Thoracic aorta (tissue), 2 donors: ENCODE results near the gene SH3TC1. TPM values are rescaled to one million over a fixed set of nuclear protein-coding genes. Genes with fewer than 3 reads are reported as not detected.

ENCODE experiments used
- ATAC-seq: fragments of 150-250 bp; one replicate; pipeline ENCODE4 v1.8.0; 2017; ENCODE audit warnings: low read depth; ENCODE audit not compliant: insufficient number of reproducible peaks, low FRiP score
- DNase-seq: peaks from one replicate; pipeline ENCODE4 v3.0.0-alpha.2; 2020; ENCODE audit warnings: low spot score
- H3K27ac ChIP-seq, 2 donors: fragments of 200-600 bp; sonication (generic); 1 replicate in 1 of 2; 2 replicates in 1 of 2; pipeline ENCODE4 v1.5.1; 2016; ENCODE audit warnings: mild to moderate bottlenecking in 2 of 2, moderate library complexity in 2 of 2
- H3K27me3 ChIP-seq: fragments of 200-600 bp; sonication (generic); replicated peaks from 2 replicates; pipeline ENCODE4 v1.6.0; 2016; ENCODE audit warnings: mild to moderate bottlenecking; ENCODE audit not compliant: insufficient read depth
- H3K36me3 ChIP-seq: fragments of 200-600 bp; sonication (generic); one replicate; pipeline ENCODE4 v1.5.1; 2016
- H3K4me1 ChIP-seq, 2 donors: fragments of 200-600 bp; sonication (generic); 1 replicate in 1 of 2; 2 replicates in 1 of 2; pipeline versions ENCODE4 v1.5.1 to v1.6.0; 2016; ENCODE audit warnings: low read depth in 2 of 2, mild to moderate bottlenecking in 1 of 2; ENCODE audit not compliant: control insufficient read depth in 1 of 2
- H3K4me3 ChIP-seq: fragments of 200-600 bp; sonication (generic); 2 replicates; pipeline ENCODE4 v1.5.1; 2016; ENCODE audit warnings: mild to moderate bottlenecking
- H3K9me3 ChIP-seq: fragments of 200-600 bp; sonication (generic); 2 replicates; pipeline ENCODE4 v1.5.1; 2016
- total RNA-seq, 2 donors: library from RNA; depleted of rRNA; stranded (reverse); fragments of >200 nt; gene quantifications; one replicate each; pipeline versions ENCODE4 v1.1.0 to v1.2.3, GENCODE V29; 2016
- TF ChIP-seq, protein P1 (sequence below): fragments of 200-600 bp; sonication (generic); IDR thresholded peaks from one replicate; pipeline ENCODE4 v1.5.1; 2019; ENCODE audit warnings: antibody characterized with exemption

SH3TC1 gene
- total RNA-seq, 2 donors from 2014 or later, result 63.2 to 68.6 TPM

DNA sequence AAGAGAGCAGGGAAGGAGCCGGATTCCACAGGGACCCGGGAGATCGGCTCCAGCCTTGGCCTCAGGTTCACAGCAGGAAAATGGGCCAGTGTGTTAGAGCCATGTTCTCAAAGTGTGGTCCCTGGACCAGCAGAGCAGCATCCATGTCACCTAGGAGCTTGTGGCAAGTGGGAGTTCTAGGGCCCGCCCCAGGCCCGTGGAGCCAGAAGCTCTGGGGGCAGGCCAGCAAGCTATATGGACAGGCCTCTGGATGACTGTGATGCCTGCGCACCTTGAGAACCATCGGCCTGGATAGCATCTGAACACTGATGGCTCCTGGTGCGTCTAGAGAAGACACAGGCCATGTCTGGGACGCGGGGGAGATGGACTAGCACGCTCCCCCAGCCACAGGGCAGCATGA lies 33.7 kb downstream of the SH3TC1 start:
- Histone ChIP-seq H3K9me3 (no peaks in the 10 kb centered on the region), H3K4me3 (no peak overlapping the region), H3K4me1 (peaks cover 8 to 13% of the 10 kb centered on the region in 2 donors), H3K36me3 (peaks cover 2% of the 10 kb centered on the region), H3K27me3 (no peaks in the 10 kb centered on the region), H3K27ac (no peak overlapping the region)
- ATAC-seq, result no peak
- TF ChIP-seq, protein P1, sequence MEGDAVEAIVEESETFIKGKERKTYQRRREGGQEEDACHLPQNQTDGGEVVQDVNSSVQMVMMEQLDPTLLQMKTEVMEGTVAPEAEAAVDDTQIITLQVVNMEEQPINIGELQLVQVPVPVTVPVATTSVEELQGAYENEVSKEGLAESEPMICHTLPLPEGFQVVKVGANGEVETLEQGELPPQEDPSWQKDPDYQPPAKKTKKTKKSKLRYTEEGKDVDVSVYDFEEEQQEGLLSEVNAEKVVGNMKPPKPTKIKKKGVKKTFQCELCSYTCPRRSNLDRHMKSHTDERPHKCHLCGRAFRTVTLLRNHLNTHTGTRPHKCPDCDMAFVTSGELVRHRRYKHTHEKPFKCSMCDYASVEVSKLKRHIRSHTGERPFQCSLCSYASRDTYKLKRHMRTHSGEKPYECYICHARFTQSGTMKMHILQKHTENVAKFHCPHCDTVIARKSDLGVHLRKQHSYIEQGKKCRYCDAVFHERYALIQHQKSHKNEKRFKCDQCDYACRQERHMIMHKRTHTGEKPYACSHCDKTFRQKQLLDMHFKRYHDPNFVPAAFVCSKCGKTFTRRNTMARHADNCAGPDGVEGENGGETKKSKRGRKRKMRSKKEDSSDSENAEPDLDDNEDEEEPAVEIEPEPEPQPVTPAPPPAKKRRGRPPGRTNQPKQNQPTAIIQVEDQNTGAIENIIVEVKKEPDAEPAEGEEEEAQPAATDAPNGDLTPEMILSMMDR, result no peak
- no peak for DNase-seq

DNA sequence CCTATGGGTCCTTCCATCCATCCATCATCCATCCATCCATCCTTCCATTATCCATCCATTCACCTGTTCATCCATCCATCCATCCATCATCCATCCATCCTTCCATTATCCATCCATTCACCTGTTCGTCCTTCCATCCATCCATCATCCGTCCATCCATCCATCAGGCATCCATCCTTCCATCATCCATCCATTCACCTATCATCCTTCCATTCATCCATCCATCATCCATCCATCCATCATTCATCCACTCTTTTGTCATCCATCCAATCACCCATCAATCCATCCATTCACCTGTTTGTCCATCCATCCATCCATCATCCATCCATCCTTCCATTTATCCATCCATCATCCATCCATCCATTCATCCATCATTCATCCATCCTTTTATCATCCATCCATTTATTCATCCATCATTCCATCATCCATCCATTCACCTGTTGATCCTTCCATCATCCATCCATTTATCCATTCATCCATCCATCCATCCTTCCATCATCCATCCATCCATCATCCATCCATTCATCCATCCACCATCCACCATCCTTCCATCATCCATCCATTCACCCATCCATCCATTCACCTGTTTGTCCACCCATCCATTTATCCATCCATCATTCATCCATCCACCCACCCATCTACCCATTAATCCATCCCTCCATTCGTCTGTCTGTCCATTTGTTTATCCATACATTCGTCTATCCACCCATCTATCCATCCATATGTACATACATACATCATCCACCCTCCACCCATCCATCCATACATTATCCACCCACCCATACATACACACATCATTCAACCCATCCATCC lies 34.8 kb downstream of the SH3TC1 start:
- TF ChIP-seq, protein P1, result no peak
- Histone ChIP-seq H3K36me3 (peaks cover 2% of the 10 kb centered on the region), H3K4me3 (no peak overlapping the region), H3K9me3 (no peaks in the 10 kb centered on the region), H3K27ac (no peak overlapping the region), H3K27me3 (no peaks in the 10 kb centered on the region), H3K4me1 (peaks cover under 1 to 2% of the 10 kb centered on the region in 2 donors)
- ATAC-seq (no peak), DNase-seq (no peak)

DNA sequence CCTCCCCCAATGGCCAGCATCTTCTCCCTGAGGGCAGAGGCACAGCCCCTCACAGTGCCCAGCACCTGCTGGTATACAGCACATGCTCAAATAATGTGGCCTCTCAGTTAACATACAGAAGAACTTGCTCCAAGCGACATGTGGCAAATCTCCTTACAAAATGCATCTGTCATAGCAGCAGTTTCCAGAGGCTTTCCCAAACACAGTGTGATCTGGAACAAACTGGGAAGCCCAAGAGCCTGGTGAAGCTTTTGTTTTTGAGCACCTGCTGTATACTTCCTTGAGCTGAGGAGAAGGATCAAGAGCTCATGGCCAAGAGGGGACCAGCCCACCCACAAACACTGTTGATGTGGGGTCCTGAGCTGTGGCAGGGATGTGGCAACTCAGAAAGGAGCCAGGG lies 35.6 kb downstream of the SH3TC1 start:
- ATAC-seq, result no peak
- TF ChIP-seq, protein P1, result no peak
- peaks cover 2% of the 10 kb centered on the region for H3K36me3 ChIP-seq

DNA sequence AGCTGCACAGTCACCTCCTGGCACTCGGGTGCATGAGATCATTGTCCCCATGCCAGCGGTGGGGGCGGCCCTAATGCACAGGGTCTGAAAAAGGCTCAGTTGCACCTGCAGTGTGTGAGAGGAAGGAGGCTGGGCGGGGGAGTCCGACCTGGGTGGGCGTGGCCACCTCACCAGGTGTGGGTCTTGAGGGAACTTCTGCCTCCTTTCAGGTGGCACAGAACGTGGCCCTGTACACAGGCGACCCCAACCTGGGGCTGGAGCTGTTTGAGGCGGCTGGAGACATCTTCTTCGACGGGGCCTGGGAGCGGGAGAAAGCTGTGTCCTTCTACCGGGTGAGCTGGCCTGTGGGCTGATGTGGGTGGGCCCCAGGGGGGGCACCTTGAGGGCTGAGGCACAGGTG lies 36.1 kb downstream of the SH3TC1 start:
- no peak for DNase-seq
- TF ChIP-seq, protein P1, result no peak
- H3K36me3 ChIP-seq, result peaks cover 2% of the 10 kb centered on the region

More for the DNA sequence above, 35.6 kb downstream of the SH3TC1 start:
- H3K9me3 ChIP-seq, result no peaks in the 10 kb centered on the region
- no peaks in the 10 kb centered on the region for H3K27me3 ChIP-seq
- no peak overlapping the region for H3K27ac ChIP-seq
- H3K4me1 ChIP-seq, result no peaks in the 10 kb centered on the region
- H3K4me3 ChIP-seq, result no peak overlapping the region
- no peak for DNase-seq

DNA sequence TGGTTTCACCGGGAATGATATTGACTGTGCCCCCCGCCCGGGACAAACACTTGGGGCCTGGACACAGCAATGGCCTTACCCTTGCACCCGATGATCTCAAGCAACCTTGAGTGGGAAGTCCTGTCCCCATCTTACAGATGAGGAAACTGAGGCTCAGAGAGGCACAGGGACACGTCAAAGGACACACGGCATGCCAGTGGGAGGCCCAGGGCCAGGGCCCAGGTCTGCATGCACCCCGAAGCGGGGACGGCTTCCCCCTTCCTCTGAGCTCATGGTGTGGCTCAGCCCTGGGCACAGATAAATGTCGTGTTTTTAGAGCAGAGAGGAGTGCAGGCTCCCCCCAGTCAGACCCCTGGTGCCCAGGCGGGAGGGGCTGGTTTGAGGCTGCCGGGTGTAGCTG lies 36.6 kb downstream of the SH3TC1 start:
- Histone ChIP-seq H3K9me3 (no peaks in the 10 kb centered on the region), H3K4me3 (no peak overlapping the region), H3K4me1 (no peaks in the 10 kb centered on the region), H3K36me3 (peaks cover 2% of the 10 kb centered on the region), H3K27ac (no peak overlapping the region), H3K27me3 (no peaks in the 10 kb centered on the region)
- DNase-seq (no peak), ATAC-seq (no peak)
- TF ChIP-seq, protein P1, result no peak

More for the DNA sequence above, 36.1 kb downstream of the SH3TC1 start:
- Histone ChIP-seq H3K27ac (no peak overlapping the region), H3K4me3 (no peak overlapping the region), H3K4me1 (no peaks in the 10 kb centered on the region), H3K9me3 (no peaks in the 10 kb centered on the region), H3K27me3 (no peaks in the 10 kb centered on the region)
- no peak for ATAC-seq
